HCT116 (cell line): ENCODE results near the gene SLC5A1.

Experiments
- EZH2 ChIP-seq: fragments of 200-600 bp; sonication (generic); IDR thresholded peaks from 2 replicates; pipeline ENCODE4 v1.6.1; 2017; ENCODE audit warnings: antibody characterized with exemption, mixed run types
- FOSL1 ChIP-seq: IDR thresholded peaks from 2 replicates; pipeline ENCODE4 v1.6.1; 2012; ENCODE audit warnings: low read depth
- SP1 ChIP-seq: IDR thresholded peaks from 2 replicates; pipeline ENCODE4 v1.6.1; 2012; ENCODE audit warnings: low read depth
- TF ChIP-seq, protein P1 (sequence below): IDR thresholded peaks from 2 replicates; pipeline ENCODE4 v1.6.1; 2012
- TF ChIP-seq, protein P2 (sequence below), 3 experiments: fragments of 200-600 bp in 1 of 3; sonication (generic) in 1 of 3; IDR thresholded peaks in 2 of 3; conservative IDR thresholded peaks in 1 of 3; 2 replicates each; pipeline ENCODE4 v1.5.1; 2012 to 2017; ENCODE audit warnings: low read depth in 2 of 3, low read length in 2 of 3, antibody characterized with exemption in 1 of 3, borderline replicate concordance in 1 of 3, control low read depth in 1 of 3, mild to moderate bottlenecking in 1 of 3, mixed read lengths in 1 of 3, mixed run types in 1 of 3, moderate library complexity in 1 of 3; ENCODE audit not compliant: insufficient read depth in 1 of 3

DNA sequence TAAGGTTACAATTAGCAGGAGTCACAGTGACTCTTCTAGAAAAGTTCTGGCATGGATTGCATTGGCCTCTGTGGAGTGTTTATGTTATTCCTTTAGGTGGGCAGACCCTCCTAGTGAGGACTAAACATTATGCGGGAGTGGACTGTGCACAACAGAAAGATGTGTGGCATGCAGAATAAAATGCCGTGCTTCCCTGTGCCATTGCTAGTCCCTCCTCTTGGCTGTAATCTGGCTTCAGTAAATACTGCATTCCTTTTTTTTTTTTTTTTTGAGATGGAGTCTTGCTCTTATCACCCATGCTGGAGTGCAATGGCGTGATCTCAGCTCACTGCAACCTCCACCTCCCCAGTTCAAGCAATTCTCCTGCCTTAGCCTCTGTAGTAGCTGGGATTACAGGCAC is 45.0 kb downstream of the SLC5A1 start:
- TF ChIP-seq, protein P1, sequence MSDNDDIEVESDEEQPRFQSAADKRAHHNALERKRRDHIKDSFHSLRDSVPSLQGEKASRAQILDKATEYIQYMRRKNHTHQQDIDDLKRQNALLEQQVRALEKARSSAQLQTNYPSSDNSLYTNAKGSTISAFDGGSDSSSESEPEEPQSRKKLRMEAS: no peak
- TF ChIP-seq EZH2 (no peak), SP1 (no peak), FOSL1 (no peak)
- TF ChIP-seq, protein P2, sequence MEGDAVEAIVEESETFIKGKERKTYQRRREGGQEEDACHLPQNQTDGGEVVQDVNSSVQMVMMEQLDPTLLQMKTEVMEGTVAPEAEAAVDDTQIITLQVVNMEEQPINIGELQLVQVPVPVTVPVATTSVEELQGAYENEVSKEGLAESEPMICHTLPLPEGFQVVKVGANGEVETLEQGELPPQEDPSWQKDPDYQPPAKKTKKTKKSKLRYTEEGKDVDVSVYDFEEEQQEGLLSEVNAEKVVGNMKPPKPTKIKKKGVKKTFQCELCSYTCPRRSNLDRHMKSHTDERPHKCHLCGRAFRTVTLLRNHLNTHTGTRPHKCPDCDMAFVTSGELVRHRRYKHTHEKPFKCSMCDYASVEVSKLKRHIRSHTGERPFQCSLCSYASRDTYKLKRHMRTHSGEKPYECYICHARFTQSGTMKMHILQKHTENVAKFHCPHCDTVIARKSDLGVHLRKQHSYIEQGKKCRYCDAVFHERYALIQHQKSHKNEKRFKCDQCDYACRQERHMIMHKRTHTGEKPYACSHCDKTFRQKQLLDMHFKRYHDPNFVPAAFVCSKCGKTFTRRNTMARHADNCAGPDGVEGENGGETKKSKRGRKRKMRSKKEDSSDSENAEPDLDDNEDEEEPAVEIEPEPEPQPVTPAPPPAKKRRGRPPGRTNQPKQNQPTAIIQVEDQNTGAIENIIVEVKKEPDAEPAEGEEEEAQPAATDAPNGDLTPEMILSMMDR (IDR thresholded peaks at IDR 0.05 in 2 of 3, conservative IDR thresholded peaks at IDR 0.05 in 1 of 3; ENCODE audit: borderline replicate concordance in 1 of 3, insufficient read depth in 1 of 3, low read depth in 2 of 3, low read length in 2 of 3): no peak
